Measurements from ENCODE around the gene PAPPA. TPM values are rescaled to one million over a fixed set of nuclear protein-coding genes. Genes with fewer than 3 reads are reported as not detected.

The PAPPA gene
- total and polyA plus RNA-seq, 2 of the 8 experiments (the other 6 are each of a cell fraction or from before 2014, with no cell fraction given): 0.18 to 0.63 TPM

GRCh38 chr9:116149844-116150243, 3.7 kb upstream of the PAPPA start:
- H3K14ac ChIP-seq (ENCODE audit: insufficient read length): no peak overlapping the region
- TF ChIP-seq RAD21 (IDR thresholded peaks at IDR 0.05 in 1 of 2, conservative IDR thresholded peaks at IDR 0.05 in 1 of 2; ENCODE audit: low read depth in 2 of 2, low read length in 2 of 2) (peak; percentile 78 to 85), SUZ12 (IDR thresholded peaks at IDR 0.05; ENCODE audit: low read length) (no peak), CTCF (IDR thresholded peaks at IDR 0.05; ENCODE audit: control extremely low read depth in 1 of 3, insufficient read depth in 1 of 3, low read depth in 1 of 3, low read length in 3 of 3) (peak; percentile 71 to 90 (median 81)), CBX5 (IDR thresholded peaks at IDR 0.05; ENCODE audit: low read depth, low read length) (no peak), TAF1 (IDR thresholded peaks at IDR 0.05; ENCODE audit: low read depth, low read length) (no peak), SIX5 (IDR thresholded peaks at IDR 0.05; ENCODE audit: low read depth, low read length) (no peak)
- ChIA-PET CTCF (ENCODE audit: partially characterized antibody) (interaction anchor here (0.7 to 3.5 kb wide), 53 partner anchors 7 to 555 kb away, joined by 3 to 33 read pairs (median 4); no protein-coding TSS in a partner anchor), POLR2A (ENCODE audit: partially characterized antibody) (no interaction called here)
- H2AK5ac ChIP-seq (ENCODE audit: low read depth, low read length): no peak overlapping the region
- no peak overlapping the region for H3K4me2 ChIP-seq (ENCODE audit: insufficient read depth in 1 of 2, low read depth in 2 of 2, low read length in 2 of 2)
- 32% methylated on average over 4 of the region's 4 CpGs; no CpG with 5 or more reads in 1 of the 2 experiments for WGBS, 2 experiments (ENCODE audit: extremely low coverage in 1 of 2, insufficient coverage in 1 of 2, insufficient read length in 1 of 2, insufficient replicate concordance in 2 of 2, low coverage in 1 of 2, low lambda C conversion rate in 2 of 2, missing lambda C conversion rate in 1 of 2)
- no peak overlapping the region for H4K8ac ChIP-seq (ENCODE audit: extremely low read depth, insufficient read depth, low read length)
- H2BK20ac ChIP-seq (ENCODE audit: low read length): no peak overlapping the region
- H3K4me1 ChIP-seq (replicated peaks in 1 of 4; ENCODE audit: control insufficient read depth in 3 of 4, insufficient read depth in 4 of 4, low read length in 3 of 4): no peaks in the 10 kb centered on the region; a peak in 1 of 7 replicates
- no peaks in the 10 kb centered on the region for H3K36me3 ChIP-seq (ENCODE audit: control insufficient read depth in 2 of 4, insufficient read depth in 4 of 4, low read length in 3 of 4)
- no peaks in the 10 kb centered on the region for H3K9me3 ChIP-seq (ENCODE audit: insufficient read depth in 2 of 2, low read depth in 1 of 2, low read length in 1 of 2)
- no peak overlapping the region for H3K4me3 ChIP-seq (ENCODE audit: extremely low read depth in 1 of 4, insufficient read depth in 2 of 4, low read depth in 3 of 4, low read length in 4 of 4)
- no peak overlapping the region for H3K4ac ChIP-seq (replicated peaks; ENCODE audit: insufficient read length, low read depth, low read length)
- H3K27ac ChIP-seq (ENCODE audit: low read depth, low read length): no peak overlapping the region
- no peak overlapping the region for H4K5ac ChIP-seq (ENCODE audit: insufficient read length, low read depth, low read length)
- H2BK5ac ChIP-seq (ENCODE audit: low read depth, low read length): no peak overlapping the region
- H3K56ac ChIP-seq (replicated peaks; ENCODE audit: insufficient read length, low read depth, low read length): no peak overlapping the region
- H4K91ac ChIP-seq (replicated peaks; ENCODE audit: insufficient read length, low read length): no peak overlapping the region
- H3K18ac ChIP-seq (ENCODE audit: extremely low read depth, low read length): no peak overlapping the region
- H4K20me1 ChIP-seq (replicated peaks in 1 of 2; ENCODE audit: control insufficient read depth in 1 of 2, insufficient read depth in 2 of 2, low read length in 2 of 2): no peaks in the 10 kb centered on the region
- H3K79me1 ChIP-seq (ENCODE audit: low read depth, low read length): no peaks in the 10 kb centered on the region
- no peak overlapping the region for H3K9ac ChIP-seq (replicated peaks in 1 of 4; ENCODE audit: extremely low read depth in 1 of 4, low read depth in 3 of 4, low read length in 3 of 4)
- H2BK120ac ChIP-seq (replicated peaks; ENCODE audit: low read depth, low read length): no peak overlapping the region
- H3K27me3 ChIP-seq (replicated peaks in 1 of 4; ENCODE audit: control insufficient read depth in 3 of 4, extremely low read depth in 1 of 4, insufficient read depth in 3 of 4, low read length in 3 of 4): peaks cover 2 to 10% (median 6%) of the 10 kb centered on the region in 4 experiments; a peak in 6 of 7 replicates
- FAIRE-seq: peak; percentile 36
- peaks cover 9% of the 10 kb centered on the region; the same call in 1 of the 2 replicates for H3K23me2 ChIP-seq (ENCODE audit: low read depth, low read length)
- no peak overlapping the region for H2BK12ac ChIP-seq (ENCODE audit: low read depth, low read length)
- no peak overlapping the region for H3K23ac ChIP-seq (ENCODE audit: insufficient read length)
- H2BK15ac ChIP-seq (ENCODE audit: low read length): no peak overlapping the region
- H3K79me2 ChIP-seq (ENCODE audit: control insufficient read depth in 1 of 2, insufficient read depth in 2 of 2, low read length in 2 of 2): no peaks in the 10 kb centered on the region
- no peak overlapping the region for H2AFZ ChIP-seq (ENCODE audit: low read length)
- DNase-seq (ENCODE audit: low read depth in 1 of 2, low spot score in 2 of 2): peak in 1 of 2 experiments; percentile 75

Data from H1 (cell line).